Hepatocyte (in vitro differentiated cells): ENCODE data around the gene RAB39B. TPM values are rescaled to one million over a fixed set of nuclear protein-coding genes. Genes with fewer than 3 reads are reported as not detected.
"Not testable (repeated sequence)": the region's sequence is repeated elsewhere in the genome, so short reads cannot be mapped to it uniquely, and the experiment has no call there.

Experiments used
- DNase-seq: peaks from one replicate; pipeline ENCODE4 v3.0.0-alpha.2; 2016; ENCODE audit warnings: low spot score
- H2AFZ ChIP-seq: fragments of 200-600 bp; sonication (generic); 2 replicates; pipeline ENCODE4 v1.6.0; 2016; ENCODE audit warnings: antibody characterized with exemption, mild to moderate bottlenecking
- H3K27ac ChIP-seq: fragments of 200-600 bp; sonication (generic); 2 replicates; pipeline ENCODE4 v1.5.1; 2016; ENCODE audit warnings: mild to moderate bottlenecking
- H3K27me3 ChIP-seq: fragments of 200-600 bp; sonication (generic); 2 replicates; pipeline ENCODE4 v1.6.1; 2016
- H3K36me3 ChIP-seq: fragments of 200-600 bp; sonication (generic); replicated peaks from 2 replicates; pipeline ENCODE4 v1.5.1; 2016; ENCODE audit warnings: low read depth; ENCODE audit not compliant: insufficient read depth
- H3K4me1 ChIP-seq: fragments of 200-600 bp; sonication (generic); 2 replicates; pipeline ENCODE4 v1.5.1; 2016; ENCODE audit warnings: mild to moderate bottlenecking, moderate library complexity; ENCODE audit not compliant: insufficient read depth
- H3K4me2 ChIP-seq: fragments of 200-600 bp; sonication (generic); 2 replicates; pipeline ENCODE4 v1.6.0; 2016
- H3K4me3 ChIP-seq: fragments of 200-600 bp; sonication (generic); 2 replicates; pipeline ENCODE4 v1.5.1; 2016; ENCODE audit warnings: mild to moderate bottlenecking
- H3K79me2 ChIP-seq: fragments of 200-600 bp; sonication (generic); 2 replicates; pipeline ENCODE4 v1.6.0; 2017; ENCODE audit warnings: mild to moderate bottlenecking
- H3K9me2 ChIP-seq: fragments of 200-600 bp; sonication (generic); replicated peaks from 2 replicates; pipeline ENCODE4 v1.6.0; 2017; ENCODE audit warnings: mild to moderate bottlenecking; ENCODE audit not compliant: insufficient read depth
- H3K9me3 ChIP-seq: fragments of 200-600 bp; sonication (generic); 2 replicates; pipeline ENCODE4 v1.5.1; 2016; ENCODE audit warnings: low read depth, mild to moderate bottlenecking
- H4K20me1 ChIP-seq: fragments of 200-600 bp; sonication (generic); 2 replicates; pipeline ENCODE4 v1.6.0; 2016; ENCODE audit warnings: mild to moderate bottlenecking; ENCODE audit not compliant: insufficient read depth, poor library complexity, severe bottlenecking
- CTCF ChIP-seq: fragments of 200-600 bp; sonication (generic); IDR thresholded peaks from 2 replicates; pipeline ENCODE4 v1.5.1; 2016; ENCODE audit warnings: antibody characterized with exemption, mild to moderate bottlenecking; ENCODE audit not compliant: poor library complexity
- EZH2 ChIP-seq: fragments of 200-600 bp; sonication (generic); IDR thresholded peaks from 2 replicates; pipeline ENCODE4 v1.6.1; 2016; ENCODE audit warnings: antibody characterized with exemption, mild to moderate bottlenecking, borderline replicate concordance
- EZH2phosphoT487 ChIP-seq: fragments of 200-600 bp; sonication (generic); IDR thresholded peaks from one replicate; pipeline ENCODE4 v1.6.1; 2018; ENCODE audit warnings: antibody characterized with exemption, mild to moderate bottlenecking, low read depth, moderate library complexity; ENCODE audit not compliant: unreplicated experiment, severe bottlenecking
- WGBS: methylation state at CpG from one replicate; pipeline ENCODE4 v1.1.6; 2016; ENCODE audit warnings: low lambda C conversion rate; ENCODE audit errors: missing lambda C conversion rate; 5-methylcytosine and 5-hydroxymethylcytosine counted together
- polyA plus RNA-seq: library from polyadenylated mRNA; unstranded; fragments of >200 nt; fragmentation: Nextera tagmentation; extraction: Ambion mirVana; gene quantifications from 2 replicates; pipeline ENCODE4 v1.2.1, GENCODE V29; 2016
- total RNA-seq: library from RNA; depleted of rRNA; stranded (reverse); fragments of >200 nt; gene quantifications from 2 replicates; pipeline ENCODE4 v1.2.3, GENCODE V29; 2014

Gene RAB39B
- total and polyA plus RNA-seq, 2 experiments from 2014 or later: 0.07 to 1.00 TPM

- Histone ChIP-seq H2AFZ (no peak overlapping the region), H3K79me2 (no peaks in the 10 kb centered on the region), H3K36me3 (no peaks in the 10 kb centered on the region), H3K27ac (no peak overlapping the region), H3K9me2 (no peaks in the 10 kb centered on the region), H3K4me2 (no peak overlapping the region), H4K20me1 (no peaks in the 10 kb centered on the region), H3K9me3 (no peaks in the 10 kb centered on the region), H3K4me3 (no peak overlapping the region), H3K4me1 (no peaks in the 10 kb centered on the region), H3K27me3 (no peaks in the 10 kb centered on the region)
- TF ChIP-seq EZH2 (no peak), EZH2phosphoT487 (no peak)
- WGBS: 85% methylated on average over 1 of the region's 1 CpG
- no peak for DNase-seq
Observed at GRCh38 chrX:155279873-155280272, 15.6 kb upstream of the RAB39B start.

GRCh38 chrX:155270969-155271368 lies 6.7 kb upstream of the RAB39B start:
- Histone ChIP-seq H3K4me3 (no peak overlapping the region), H2AFZ (no peak overlapping the region), H3K36me3 (no peaks in the 10 kb centered on the region), H3K9me2 (no peaks in the 10 kb centered on the region), H3K9me3 (no peaks in the 10 kb centered on the region), H4K20me1 (no peaks in the 10 kb centered on the region), H3K27ac (no peak overlapping the region), H3K4me1 (no peaks in the 10 kb centered on the region), H3K4me2 (no peak overlapping the region), H3K79me2 (no peaks in the 10 kb centered on the region), H3K27me3 (no peaks in the 10 kb centered on the region)
- no peak for DNase-seq
- TF ChIP-seq CTCF: no peak
- TF ChIP-seq EZH2: no peak
- TF ChIP-seq EZH2phosphoT487: no peak
- WGBS: 91% methylated on average over 1 of the region's 1 CpG

- WGBS: 55% methylated on average over 1 of the region's 1 CpG
- DNase-seq, H3K4me3 ChIP-seq, H3K4me1 ChIP-seq, H3K79me2 ChIP-seq, H2AFZ ChIP-seq, H3K27ac ChIP-seq, H3K27me3 ChIP-seq, H4K20me1 ChIP-seq, H3K9me3 ChIP-seq, H3K4me2 ChIP-seq, H3K36me3 ChIP-seq, H3K9me2 ChIP-seq: not testable (repeated sequence)
Observed at GRCh38 chrX:155267995-155268394, 3.7 kb upstream of the RAB39B start.

GRCh38 chrX:155266439-155266838 lies 2.1 kb upstream of the RAB39B start:
- Histone ChIP-seq H3K9me2 (no peaks in the 10 kb centered on the region), H3K27me3 (no peaks in the 10 kb centered on the region), H3K9me3 (no peaks in the 10 kb centered on the region), H2AFZ (no peak overlapping the region), H3K36me3 (no peaks in the 10 kb centered on the region), H3K27ac (no peak overlapping the region), H3K4me3 (no peak overlapping the region), H4K20me1 (no peaks in the 10 kb centered on the region), H3K4me2 (no peak overlapping the region), H3K4me1 (no peaks in the 10 kb centered on the region), H3K79me2 (no peaks in the 10 kb centered on the region)
- 76% methylated on average over 1 of the region's 1 CpG for WGBS
- TF ChIP-seq EZH2: no peak
- no peak for TF ChIP-seq EZH2phosphoT487
- no peak for TF ChIP-seq CTCF
- DNase-seq: no peak
